ENCODE measurements around the gene RAB41. TPM values are rescaled to one million over a fixed set of nuclear protein-coding genes. Genes with fewer than 3 reads are reported as not detected.
"Not testable (repeated sequence)": the region's sequence is repeated elsewhere in the genome, so short reads cannot be mapped to it uniquely, and the experiment has no call there.

Gene RAB41
- total RNA-seq, 1 donor from 2014 or later = not detected

DNA sequence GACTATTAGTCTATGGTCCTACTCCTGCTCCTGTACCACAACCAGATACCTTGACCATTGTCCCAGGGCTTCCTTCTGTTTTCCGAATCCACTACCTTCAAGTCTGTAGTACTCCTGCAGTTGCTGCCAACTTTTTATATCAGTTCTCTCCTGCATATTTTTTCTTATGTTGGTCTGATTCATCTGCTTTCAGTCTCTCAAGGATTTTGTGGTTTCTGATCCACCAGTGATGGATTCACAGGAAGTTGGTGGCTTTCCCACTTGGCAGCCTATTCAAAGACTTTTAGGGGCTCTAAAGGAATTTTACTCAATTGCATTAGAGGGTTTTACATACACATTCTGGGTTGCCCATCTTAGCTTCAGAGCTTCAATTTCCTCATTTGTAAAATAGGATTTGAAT is 31.5 kb downstream of the RAB41 start:
- Mint-ChIP-seq H3K4me3 (ENCODE audit: low read depth) (no peak overlapping the region), H3K4me1 (ENCODE audit: low read depth) (peaks cover 6% of the 10 kb centered on the region), H3K9me3 (no peaks in the 10 kb centered on the region), H3K27me3 (ENCODE audit: low read depth) (no peaks in the 10 kb centered on the region), H3K27ac (no peak overlapping the region), H3K36me3 (ENCODE audit: low read depth) (peaks cover 26% of the 10 kb centered on the region)
- DNase-seq (ENCODE audit: low spot score) = no peak
- intact Hi-C loops (cut with micrococcal nuclease) = no loop called here

DNA sequence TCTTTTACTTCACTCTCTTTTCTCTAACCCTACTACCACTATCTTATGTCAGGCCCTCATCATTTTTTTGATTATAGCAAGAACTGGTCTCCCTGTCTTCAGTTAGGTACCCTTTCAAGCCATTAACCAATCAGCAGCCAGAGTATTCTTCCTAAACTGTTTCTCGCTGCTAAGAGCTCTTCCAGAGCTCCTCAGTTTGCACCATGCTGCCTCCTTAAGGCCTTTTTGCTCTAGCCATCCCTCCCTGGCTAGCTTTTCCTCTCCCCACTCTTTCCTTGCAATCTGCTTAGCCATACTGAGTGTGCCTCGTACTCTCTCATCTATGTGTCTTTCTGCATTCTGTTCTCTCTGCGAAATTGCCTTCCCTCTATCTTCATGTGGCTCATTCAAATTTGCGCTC is 40.8 kb downstream of the RAB41 start:
- intact Hi-C loops (cut with micrococcal nuclease) = no loop called here
- Mint-ChIP-seq H3K27me3 (ENCODE audit: low read depth) (no peaks in the 10 kb centered on the region), H3K36me3 (ENCODE audit: low read depth) (peaks cover 17% of the 10 kb centered on the region), H3K9me3 (no peaks in the 10 kb centered on the region), H3K4me3 (ENCODE audit: low read depth) (no peak overlapping the region), H3K4me1 (ENCODE audit: low read depth) (peaks cover 2% of the 10 kb centered on the region), H3K27ac (no peak overlapping the region)
- DNase-seq (ENCODE audit: low spot score) = no peak

DNA sequence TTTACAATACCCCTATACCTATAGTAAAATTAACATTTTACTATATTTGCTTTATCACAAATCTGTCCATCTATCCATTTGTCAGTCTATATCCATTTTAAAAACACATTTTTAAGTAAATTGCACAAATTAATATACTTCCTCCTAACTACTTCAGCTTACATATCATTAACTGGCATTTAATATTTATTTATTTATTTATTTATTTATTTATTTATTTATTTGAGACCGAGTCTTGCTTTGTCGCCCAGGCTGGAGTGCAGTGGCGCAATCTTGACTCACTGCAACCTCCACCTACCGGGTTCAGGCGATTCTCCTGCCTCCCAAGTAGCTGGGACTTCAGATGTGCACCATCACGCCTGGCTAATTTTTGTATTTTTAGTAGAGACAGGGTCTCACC is 41.7 kb downstream of the RAB41 start:
- H3K4me1 Mint-ChIP-seq (ENCODE audit: low read depth); intact Hi-C loops (cut with micrococcal nuclease); H3K27me3 Mint-ChIP-seq (ENCODE audit: low read depth); DNase-seq (ENCODE audit: low spot score); H3K4me3 Mint-ChIP-seq (ENCODE audit: low read depth); H3K9me3 Mint-ChIP-seq; H3K27ac Mint-ChIP-seq: not testable (repeated sequence)
- H3K36me3 Mint-ChIP-seq (ENCODE audit: low read depth) = peaks cover 18% of the 10 kb centered on the region

DNA sequence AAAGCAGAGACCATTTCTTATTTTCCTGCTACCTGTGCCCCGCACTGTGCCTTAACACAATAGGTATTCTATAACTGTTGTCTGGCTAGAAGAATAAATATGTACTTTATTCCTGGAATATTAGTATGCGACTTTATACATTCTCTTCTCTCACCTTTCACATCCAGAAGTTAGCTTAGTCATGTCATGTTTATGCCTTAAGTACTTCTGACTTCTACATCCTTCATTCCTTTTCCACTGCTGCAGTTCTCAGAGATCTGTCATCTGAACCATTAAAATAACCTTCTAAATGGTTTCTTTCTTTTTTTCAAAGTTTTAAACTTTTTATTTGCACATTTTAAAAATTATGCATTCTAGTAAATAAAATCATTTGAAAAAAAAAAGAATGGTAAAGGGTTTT is 42.4 kb downstream of the RAB41 start:
- no peak for DNase-seq (ENCODE audit: low spot score)
- peaks cover 18% of the 10 kb centered on the region for H3K36me3 Mint-ChIP-seq (ENCODE audit: low read depth)
- H3K27me3 Mint-ChIP-seq (ENCODE audit: low read depth) = no peaks in the 10 kb centered on the region
- no peaks in the 10 kb centered on the region for H3K9me3 Mint-ChIP-seq
- H3K27ac Mint-ChIP-seq = no peak overlapping the region
- no peak overlapping the region for H3K4me3 Mint-ChIP-seq (ENCODE audit: low read depth)
- intact Hi-C loops (cut with micrococcal nuclease) = no loop called here
- H3K4me1 Mint-ChIP-seq (ENCODE audit: low read depth) = peaks cover 2% of the 10 kb centered on the region

DNA sequence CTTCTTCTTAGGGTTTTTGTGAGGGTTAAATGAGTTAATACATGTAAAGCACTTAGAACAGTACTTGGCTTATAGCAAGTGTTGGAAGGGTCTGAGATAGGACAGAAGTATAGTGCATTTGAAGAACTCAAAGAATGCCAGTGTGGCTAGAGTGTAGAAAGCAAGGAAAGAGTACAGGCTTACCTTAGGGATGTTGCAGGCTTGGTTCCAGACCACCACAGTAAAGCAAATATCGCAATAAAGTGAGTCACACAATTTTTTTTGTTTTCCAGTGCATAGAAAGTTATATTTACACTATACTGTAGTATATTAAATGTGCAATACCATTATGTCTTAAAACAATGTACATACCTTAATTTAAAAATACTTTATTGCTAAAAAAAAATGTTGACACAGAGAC is 49.2 kb downstream of the RAB41 start:
- DNase-seq (ENCODE audit: low spot score) = no peak
- no peaks in the 10 kb centered on the region for H3K27me3 Mint-ChIP-seq (ENCODE audit: low read depth)
- no peak overlapping the region for H3K4me3 Mint-ChIP-seq (ENCODE audit: low read depth)
- H3K9me3 Mint-ChIP-seq = no peaks in the 10 kb centered on the region
- intact Hi-C loops (cut with micrococcal nuclease) = no loop called here
- peaks cover 44% of the 10 kb centered on the region for H3K36me3 Mint-ChIP-seq (ENCODE audit: low read depth)
- no peak overlapping the region for H3K27ac Mint-ChIP-seq
- H3K4me1 Mint-ChIP-seq (ENCODE audit: low read depth) = peaks cover 3% of the 10 kb centered on the region

DNA sequence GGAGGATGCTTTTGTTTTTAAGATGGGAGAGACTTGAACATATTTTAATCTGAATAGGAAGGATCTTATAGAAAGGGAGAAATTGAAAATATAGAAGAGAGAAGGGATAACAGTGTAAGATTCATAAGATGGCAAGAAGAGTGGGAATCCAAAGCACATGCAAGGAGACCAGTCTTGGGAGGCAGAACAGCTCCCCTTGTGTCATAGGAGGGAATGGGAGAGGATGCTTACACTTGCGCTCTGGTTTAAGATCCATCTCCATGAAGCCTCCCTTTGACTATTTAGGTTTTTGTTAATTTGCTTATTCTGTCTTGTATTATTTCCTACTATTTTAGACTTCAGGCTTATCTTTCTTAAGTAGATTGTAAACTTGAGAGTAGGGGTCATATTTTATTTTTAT is 50.6 kb downstream of the RAB41 start:
- DNase-seq (ENCODE audit: low spot score) = no peak
- Mint-ChIP-seq H3K27me3 (ENCODE audit: low read depth) (no peaks in the 10 kb centered on the region), H3K27ac (no peak overlapping the region), H3K4me3 (ENCODE audit: low read depth) (no peak overlapping the region), H3K9me3 (no peaks in the 10 kb centered on the region), H3K36me3 (ENCODE audit: low read depth) (peaks cover 46% of the 10 kb centered on the region), H3K4me1 (ENCODE audit: low read depth) (peaks cover 13% of the 10 kb centered on the region)
- intact Hi-C loops (cut with micrococcal nuclease) = no loop called here

Other genes starting within 250 kb of the RAB41 start
- not detected in 2 replicates for gene AWAT2, start 232.2 kb upstream of the RAB41 start, total RNA-seq
- not detected in 2 replicates for gene OTUD6A, start 219.7 kb upstream of the RAB41 start, total RNA-seq
- 33.0 and 33.6 TPM in 2 replicates for gene IGBP1, start 148.7 kb upstream of the RAB41 start, total RNA-seq
- not detected in 2 replicates for gene DGAT2L6, start 104.7 kb upstream of the RAB41 start, total RNA-seq
- not detected in 2 replicates for gene AWAT1, start 47.5 kb upstream of the RAB41 start, total RNA-seq
- 0.55 and 0.71 TPM in 2 replicates for gene P2RY4, start 22.0 kb upstream of the RAB41 start, total RNA-seq
- gene ARR3, start 13.8 kb upstream of the RAB41 start, total RNA-seq = not detected in 2 replicates
- gene PDZD11, start 7.8 kb downstream of the RAB41 start, total RNA-seq = 27.7 and 31.4 TPM in 2 replicates
- 24.4 and 26.5 TPM in 2 replicates for gene KIF4A, start 7.9 kb downstream of the RAB41 start, total RNA-seq
- 0.21 and 0.28 TPM in 2 replicates for gene GDPD2, start 141.1 kb downstream of the RAB41 start, total RNA-seq
- 40.7 and 40.9 TPM in 2 replicates for gene DLG3, start 162.7 kb downstream of the RAB41 start, total RNA-seq

Data from activated T-helper 2 cell treated with anti-CD3 and anti-CD28 coated beads, Interferon-gamma antibody, Interleukin-2, Interleukin-4, amounts not matched to agents 10 μg/mL and 5 μg/mL and 100 μg/mL, durations not matched to agents 14 hours and 24 hours and 36 hours (primary cell).